Activated CD8-positive, alpha-beta T cell treated with anti-CD3 and anti-CD28 coated beads, Interleukin-2, amount 10 ng/mL, durations not matched to agents 7 days and 5 days (primary cell): ENCODE measurements around the gene ACTG1. TPM values are rescaled to one million over a fixed set of nuclear protein-coding genes. Genes with fewer than 3 reads are reported as not detected.

ENCODE experiments used
- ATAC-seq: fragments of 150-1000 bp; cut with Tn5 transposase; one replicate; pipeline ENCODE4 v1.10.0; 2021; ENCODE audit warnings: moderate library complexity
- CTCF ChIA-PET: fragments of 350-600 bp; sonication (Branson Sonifier 250); formaldehyde crosslinking; loops from one replicate; lab custom pipeline; 2021; ENCODE audit warnings: antibody characterized with exemption; lab: Charles Lee
- POLR2A ChIA-PET: fragments of 350-600 bp; sonication (Branson Sonifier 250); formaldehyde crosslinking; loops from one replicate; lab custom pipeline; 2021; ENCODE audit warnings: antibody characterized with exemption; lab: Charles Lee
- DNase-seq: peaks from one replicate; pipeline ENCODE4 v3.0.0-alpha.2; 2020
- H3K27ac Mint-ChIP-seq: one replicate; pipeline ENCODE4 v1.8.0; 2021; ENCODE audit warnings: mild to moderate bottlenecking, mixed read lengths
- H3K27me3 Mint-ChIP-seq: one replicate; pipeline ENCODE4 v1.8.0; 2021; ENCODE audit warnings: low read depth, mixed read lengths
- H3K36me3 Mint-ChIP-seq: one replicate; pipeline ENCODE4 v1.8.0; 2021; ENCODE audit warnings: low read depth, mixed read lengths
- H3K4me1 Mint-ChIP-seq: one replicate; pipeline ENCODE4 v1.8.0; 2021; ENCODE audit warnings: low read depth, mixed read lengths
- H3K4me3 Mint-ChIP-seq: one replicate; pipeline ENCODE4 v1.8.0; 2021; ENCODE audit warnings: mild to moderate bottlenecking, mixed read lengths
- H3K9me3 Mint-ChIP-seq: one replicate; pipeline ENCODE4 v1.8.0; 2022; ENCODE audit warnings: mixed read lengths; ENCODE audit not compliant: insufficient read depth
- total RNA-seq, 2 experiments: library from RNA; stranded (reverse); gene quantifications; one replicate each; pipeline ENCODE4 v1.2.3, GENCODE V29; 2021

ACTG1 gene
- total RNA-seq, 2 experiments from 2014 or later, result 5,147 to 5,318 TPM

GRCh38 chr17:81499601-81499970, 13.0 kb downstream of the ACTG1 start:
- ATAC-seq (no peak), DNase-seq (no peak)
- Mint-ChIP-seq H3K4me1 (peaks cover 6% of the 10 kb centered on the region), H3K9me3 (no peaks in the 10 kb centered on the region), H3K36me3 (no peaks in the 10 kb centered on the region), H3K27me3 (peaks cover 14% of the 10 kb centered on the region), H3K27ac (no peak overlapping the region), H3K4me3 (no peak overlapping the region)
- POLR2A ChIA-PET, result interaction anchor here (2.0 kb wide), 1 partner anchor 11 kb away, joined by 7 read pairs; no protein-coding TSS in a partner anchor
- CTCF ChIA-PET, result interaction anchor here (1.3 to 1.6 kb wide), 2 partner anchors 15 to 19 kb away, joined by 4 to 5 read pairs; no protein-coding TSS in a partner anchor

- Mint-ChIP-seq H3K4me1 (peaks cover 9% of the 10 kb centered on the region), H3K4me3 (no peak overlapping the region), H3K27me3 (peaks cover 13% of the 10 kb centered on the region), H3K36me3 (no peaks in the 10 kb centered on the region), H3K9me3 (no peaks in the 10 kb centered on the region), H3K27ac (no peak overlapping the region)
- no peak for DNase-seq
- ChIA-PET POLR2A (interaction anchor here (0.9 to 2.0 kb wide), 2 partner anchors 10 to 12 kb away, joined by 5 to 7 read pairs; no protein-coding TSS in a partner anchor), CTCF (interaction anchor here (1.0 to 1.3 kb wide), 2 partner anchors 14 kb away, joined by 5 to 6 read pairs; no protein-coding TSS in a partner anchor)
- no peak for ATAC-seq
Measured at GRCh38 chr17:81498953-81499600, 13.5 kb downstream of the ACTG1 start.

DNA sequence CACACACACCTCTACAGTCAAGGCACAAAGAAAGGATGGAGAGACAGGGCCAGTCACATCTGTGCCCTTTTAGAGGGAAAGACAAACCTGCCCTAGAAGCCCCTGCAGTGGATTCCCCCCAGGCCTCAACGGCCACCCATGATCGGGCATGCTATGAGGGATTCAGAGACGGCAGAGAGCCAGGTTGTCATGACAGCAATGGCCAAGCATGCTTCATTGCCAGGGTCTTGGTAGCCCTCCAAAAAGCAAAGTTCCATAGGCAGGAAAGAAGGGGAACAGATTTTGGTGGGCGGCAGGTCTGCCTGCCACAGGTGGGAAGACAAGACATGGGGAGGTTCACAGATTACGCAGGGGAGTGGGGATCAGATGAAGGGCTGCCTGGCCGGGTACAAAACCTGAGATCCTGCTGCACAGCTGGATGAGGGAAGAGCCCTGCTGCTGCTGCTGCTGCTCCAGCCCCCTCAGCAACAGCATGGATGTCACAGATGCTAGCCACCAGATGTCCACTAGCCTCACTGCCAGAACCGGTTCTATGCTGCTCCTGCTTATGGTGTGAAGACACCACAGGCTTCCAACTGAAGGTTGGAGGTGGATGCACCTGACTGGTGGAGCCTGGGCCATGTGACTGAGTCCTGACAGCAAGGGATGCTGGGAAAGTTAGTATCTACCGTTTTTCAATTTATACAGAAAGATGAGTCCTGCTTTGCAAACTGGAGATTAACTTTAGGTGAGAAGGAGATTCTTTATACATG, 17.8 kb downstream of the ACTG1 start:
- H3K4me3 Mint-ChIP-seq, result no peak overlapping the region
- peaks cover 16% of the 10 kb centered on the region for H3K27me3 Mint-ChIP-seq
- POLR2A ChIA-PET, result no interaction called here
- H3K9me3 Mint-ChIP-seq, result no peaks in the 10 kb centered on the region
- H3K4me1 Mint-ChIP-seq, result peaks cover 14% of the 10 kb centered on the region
- peak; percentile 26 for ATAC-seq
- H3K27ac Mint-ChIP-seq, result peak overlapping the region; percentile 49
- no peaks in the 10 kb centered on the region for H3K36me3 Mint-ChIP-seq
- no peak for DNase-seq
- CTCF ChIA-PET, result interaction anchor here (1.1 kb wide), 1 partner anchor 10 kb away, joined by 3 read pairs; no protein-coding TSS in a partner anchor

DNA sequence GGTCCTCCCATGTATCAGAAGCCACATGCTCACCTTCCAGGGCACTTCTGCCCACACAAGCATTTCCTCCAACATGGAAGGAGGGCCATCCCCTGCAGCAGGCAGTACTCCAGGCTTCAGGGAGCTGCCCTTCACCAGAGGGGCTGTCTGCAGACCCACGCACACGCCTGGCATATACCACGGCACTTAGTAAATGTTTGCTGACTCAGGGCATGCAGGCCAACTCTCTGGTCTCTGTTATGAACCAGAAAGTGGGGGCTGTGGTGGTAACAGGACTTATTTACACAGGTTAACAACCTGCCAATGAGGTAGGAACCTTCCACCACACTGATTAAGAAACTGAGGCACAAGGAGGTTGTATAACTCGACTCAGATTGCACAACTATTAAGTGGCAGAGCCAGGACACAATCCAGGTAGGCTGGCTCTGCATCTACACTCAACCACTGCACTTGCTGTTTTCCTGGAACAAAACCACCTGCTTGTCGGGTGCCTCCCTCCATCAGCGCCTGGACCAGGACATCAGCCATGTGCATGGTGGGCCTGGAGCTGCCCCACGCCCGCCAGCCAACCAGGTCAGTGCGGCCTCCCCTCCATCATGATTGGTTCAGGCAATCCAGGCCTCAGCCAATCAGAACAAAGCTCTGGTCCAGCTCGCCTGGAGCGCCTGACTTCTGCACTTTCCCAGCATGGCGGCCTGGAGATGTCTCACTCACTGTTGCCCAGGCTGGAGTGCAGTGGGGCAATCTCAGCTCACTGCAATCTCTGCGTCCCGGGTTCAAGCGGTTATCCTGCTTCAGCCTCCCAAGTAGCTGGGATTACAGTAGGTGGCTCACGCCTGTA, 19.2 kb downstream of the ACTG1 start:
- ChIA-PET POLR2A (no interaction called here), CTCF (interaction anchor here (1.1 kb wide), 1 partner anchor 8 kb away, joined by 3 read pairs; no protein-coding TSS in a partner anchor)
- DNase-seq (no peak), ATAC-seq (no peak)
- Mint-ChIP-seq H3K27ac (no peak overlapping the region), H3K9me3 (no peaks in the 10 kb centered on the region), H3K4me3 (no peak overlapping the region), H3K36me3 (no peaks in the 10 kb centered on the region), H3K4me1 (peaks cover 18% of the 10 kb centered on the region), H3K27me3 (peaks cover 16% of the 10 kb centered on the region)

DNA sequence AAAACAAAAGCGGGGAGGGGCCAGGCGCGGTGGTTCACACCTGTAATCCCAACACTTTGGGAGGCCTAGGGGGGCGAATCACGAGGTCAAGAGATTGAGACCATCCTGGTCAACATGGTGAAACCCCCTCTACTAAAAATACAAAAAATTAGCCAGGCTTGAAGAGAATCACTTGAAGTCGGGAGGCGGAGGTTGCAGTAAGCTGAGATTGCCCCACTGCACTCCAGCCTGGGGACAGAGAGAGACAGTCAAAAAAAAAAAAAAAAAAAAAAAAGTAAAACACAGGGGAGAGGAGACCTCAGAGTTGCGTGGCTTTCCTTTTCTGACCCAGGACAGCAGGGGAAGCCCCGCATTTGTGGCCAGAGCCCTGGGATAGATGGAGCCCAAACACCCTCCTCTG, 19.9 kb downstream of the ACTG1 start:
- no peak for DNase-seq
- H3K36me3 Mint-ChIP-seq, result no peaks in the 10 kb centered on the region
- H3K4me3 Mint-ChIP-seq, result no peak overlapping the region
- ChIA-PET CTCF (no interaction called here), POLR2A (interaction anchor here (0.7 to 1.1 kb wide), 2 partner anchors 16 to 613 kb away, joined by 3 to 7 read pairs; no protein-coding TSS in a partner anchor)
- no peaks in the 10 kb centered on the region for H3K9me3 Mint-ChIP-seq
- H3K27ac Mint-ChIP-seq, result no peak overlapping the region
- peaks cover 12% of the 10 kb centered on the region for H3K27me3 Mint-ChIP-seq
- H3K4me1 Mint-ChIP-seq, result peaks cover 18% of the 10 kb centered on the region
- ATAC-seq, result no peak

DNA sequence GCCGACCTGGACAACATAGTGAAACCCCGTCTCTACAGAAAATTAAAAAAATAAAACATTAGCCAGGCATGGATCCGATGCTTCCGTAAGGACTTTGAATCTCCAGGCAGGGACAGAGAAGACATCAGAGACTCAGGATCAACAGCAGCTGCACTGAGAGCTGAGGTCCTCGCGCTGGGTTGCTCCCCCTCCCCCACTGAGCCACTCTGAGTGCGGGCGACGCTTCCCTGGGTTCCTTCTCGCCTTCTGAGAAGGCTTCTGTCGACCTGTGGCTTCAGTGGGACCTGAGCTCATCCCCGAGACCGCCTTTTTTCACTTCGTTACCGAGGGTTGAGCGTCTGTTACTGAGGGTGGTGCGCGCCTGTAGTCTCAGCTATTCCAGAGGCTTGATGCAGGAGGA, 20.4 kb downstream of the ACTG1 start:
- ChIA-PET CTCF (no interaction called here), POLR2A (interaction anchor here (0.6 to 1.1 kb wide), 3 partner anchors 13 to 614 kb away, joined by 3 to 7 read pairs (median 4); no protein-coding TSS in a partner anchor)
- H3K9me3 Mint-ChIP-seq, result no peaks in the 10 kb centered on the region
- no peak overlapping the region for H3K4me3 Mint-ChIP-seq
- H3K27ac Mint-ChIP-seq, result no peak overlapping the region
- H3K27me3 Mint-ChIP-seq, result peaks cover 12% of the 10 kb centered on the region
- DNase-seq (no peak), ATAC-seq (no peak)
- H3K36me3 Mint-ChIP-seq, result no peaks in the 10 kb centered on the region
- H3K4me1 Mint-ChIP-seq, result peaks cover 21% of the 10 kb centered on the region

GRCh38 chr17:81491761-81492160, 20.8 kb downstream of the ACTG1 start:
- Mint-ChIP-seq H3K4me3 (no peak overlapping the region), H3K36me3 (no peaks in the 10 kb centered on the region), H3K9me3 (no peaks in the 10 kb centered on the region), H3K27me3 (peaks cover 12% of the 10 kb centered on the region), H3K4me1 (peaks cover 21% of the 10 kb centered on the region), H3K27ac (no peak overlapping the region)
- CTCF ChIA-PET, result no interaction called here
- ATAC-seq (no peak), DNase-seq (no peak)
- POLR2A ChIA-PET, result interaction anchor here (0.6 to 1.1 kb wide), 2 partner anchors 13 to 17 kb away, joined by 4 to 7 read pairs; no protein-coding TSS in a partner anchor

GRCh38 chr17:81491181-81491581, 21.4 kb downstream of the ACTG1 start:
- ChIA-PET POLR2A (no interaction called here), CTCF (no interaction called here)
- Mint-ChIP-seq H3K9me3 (no peaks in the 10 kb centered on the region), H3K27me3 (peaks cover 12% of the 10 kb centered on the region), H3K4me1 (peaks cover 24% of the 10 kb centered on the region), H3K4me3 (no peak overlapping the region), H3K36me3 (no peaks in the 10 kb centered on the region), H3K27ac (no peak overlapping the region)
- DNase-seq, result no peak
- ATAC-seq, result no peak

DNA sequence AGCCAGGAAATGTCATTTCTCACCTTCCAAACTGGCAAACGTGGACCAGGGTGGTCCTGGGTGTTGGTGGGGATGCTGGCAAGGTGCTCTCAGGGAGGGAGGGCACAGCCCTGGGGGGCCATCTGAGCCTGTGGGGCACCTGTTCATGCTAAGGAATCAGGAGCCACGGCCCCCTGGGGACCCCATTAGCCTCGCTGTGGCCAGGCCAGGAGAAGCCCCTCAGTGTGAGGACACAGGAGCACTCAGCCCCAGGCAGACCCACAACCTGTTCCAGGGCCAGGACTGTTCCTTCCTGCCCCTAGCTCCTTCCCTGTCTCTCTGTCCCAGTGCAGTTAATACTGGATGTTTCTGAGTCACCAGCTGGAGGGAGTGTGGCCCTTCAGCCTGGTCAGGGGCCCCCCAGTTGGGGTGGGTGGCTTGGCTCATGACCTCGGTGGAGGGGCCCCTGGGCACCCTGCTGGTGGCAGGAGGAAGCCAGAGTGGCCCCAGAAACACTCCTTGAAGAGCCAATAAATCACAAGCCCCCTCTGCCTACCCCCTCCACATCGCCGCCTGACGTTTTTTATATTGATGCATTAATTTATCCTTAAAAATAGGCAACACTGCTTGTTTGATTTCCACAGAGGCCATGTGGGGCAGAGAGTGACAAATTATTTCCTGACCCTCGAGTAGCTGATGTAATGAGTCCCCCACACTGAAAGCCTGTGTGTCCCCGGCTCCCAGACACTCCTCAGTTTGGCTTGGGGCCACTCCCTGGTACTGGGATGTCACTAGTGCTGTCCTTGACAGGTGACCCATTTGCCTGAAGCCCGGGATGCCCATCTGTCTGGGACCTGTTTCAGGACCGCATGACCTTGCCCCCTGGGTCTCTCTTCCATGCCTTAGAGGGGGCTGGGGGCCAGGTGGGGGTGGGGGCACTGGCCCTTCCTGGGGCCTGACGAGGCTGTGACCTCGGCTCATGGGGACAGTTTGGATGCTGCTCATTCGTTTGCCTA, 22.3 kb downstream of the ACTG1 start:
- DNase-seq (no peak), ATAC-seq (no peak)
- Mint-ChIP-seq H3K27me3 (peaks cover 12% of the 10 kb centered on the region), H3K9me3 (no peaks in the 10 kb centered on the region), H3K36me3 (no peaks in the 10 kb centered on the region), H3K4me1 (peaks cover 28% of the 10 kb centered on the region), H3K27ac (no peak overlapping the region), H3K4me3 (peak overlapping the region; percentile 46)
- ChIA-PET POLR2A (interaction anchor here (0.6 to 3.7 kb wide), 4 partner anchors 18 to 184 kb away, joined by 3 to 18 read pairs (median 8); partner anchors contain the start of gene ACTG1), CTCF (interaction anchor here (1.0 kb wide), 1 partner anchor 237 kb away, joined by 3 read pairs; no protein-coding TSS in a partner anchor)
